ELR (cell line): ENCODE data around the gene RPLP2.

Experiments
- DNase-seq: peaks from one replicate; pipeline ENCODE4 v3.0.0-alpha.2; 2015; ENCODE audit warnings: low read depth

The RPLP2 gene

GRCh38 chr11:809287-810039 lies at the start of gene RPLP2:
Gene RPLP2 (plus strand): TSS chr11:809967. CDS start chr11:810235, 268 bp downstream.
- DNase-seq: peak; percentile 97

- DNase-seq: no peak
Measured at GRCh38 chr11:760236-760635, 49.5 kb upstream of the RPLP2 start.

- no peak for DNase-seq
Measured at GRCh38 chr11:761526-762108, 48.1 kb upstream of the RPLP2 start.

GRCh38 chr11:762421-763072 lies 47.2 kb upstream of the RPLP2 start:
- DNase-seq: peak; percentile 94

GRCh38 chr11:763073-763463 lies 46.7 kb upstream of the RPLP2 start:
- DNase-seq: no peak

- no peak for DNase-seq
Measured at GRCh38 chr11:763549-764321, 46.0 kb upstream of the RPLP2 start.

- no peak for DNase-seq
Measured at GRCh38 chr11:764322-765024, 45.3 kb upstream of the RPLP2 start.

- DNase-seq: peak; percentile 70
Measured at GRCh38 chr11:765025-765801, 44.6 kb upstream of the RPLP2 start.

- no peak for DNase-seq
Measured at GRCh38 chr11:765802-766091, 44.0 kb upstream of the RPLP2 start.

- no peak for DNase-seq
Measured at GRCh38 chr11:766106-766935, 43.4 kb upstream of the RPLP2 start.

GRCh38 chr11:766936-767210 lies 42.9 kb upstream of the RPLP2 start:
- DNase-seq: no peak

GRCh38 chr11:767238-767637 lies 42.5 kb upstream of the RPLP2 start:
- DNase-seq: no peak

GRCh38 chr11:769887-770641 lies 39.7 kb upstream of the RPLP2 start:
- no peak for DNase-seq

- no peak for DNase-seq
Measured at GRCh38 chr11:770642-771616, 38.8 kb upstream of the RPLP2 start.

- no peak for DNase-seq
Measured at GRCh38 chr11:771617-772204, 38.1 kb upstream of the RPLP2 start.

GRCh38 chr11:772429-773390 lies 37.1 kb upstream of the RPLP2 start:
- DNase-seq: no peak

- no peak for DNase-seq
Measured at GRCh38 chr11:773425-773824, 36.3 kb upstream of the RPLP2 start.
